GM04503 (cell line): ENCODE results near the gene PHACTR1.

Experiments
- DNase-seq: peaks from one replicate; pipeline ENCODE4 v3.0.0-alpha.2; 2012; ENCODE audit warnings: low read depth

The PHACTR1 gene

GRCh38 chr6:13030396-13030795 lies 313.8 kb downstream of the PHACTR1 start:
- DNase-seq, result no peak

- no peak for DNase-seq
Observed at GRCh38 chr6:13032566-13032965, 316.0 kb downstream of the PHACTR1 start.

- DNase-seq, result no peak
Observed at GRCh38 chr6:13033145-13033544, 316.6 kb downstream of the PHACTR1 start.

GRCh38 chr6:13034316-13034715 lies 317.7 kb downstream of the PHACTR1 start:
- no peak for DNase-seq

- no peak for DNase-seq
Observed at GRCh38 chr6:13035606-13036005, 319.0 kb downstream of the PHACTR1 start.

- no peak for DNase-seq
Observed at GRCh38 chr6:13038315-13038714, 321.7 kb downstream of the PHACTR1 start.

GRCh38 chr6:13038741-13039190 lies 322.2 kb downstream of the PHACTR1 start:
- no peak for DNase-seq

GRCh38 chr6:13044390-13044789 lies 327.8 kb downstream of the PHACTR1 start:
- no peak for DNase-seq

GRCh38 chr6:13044896-13045295 lies 328.3 kb downstream of the PHACTR1 start:
- DNase-seq, result no peak

GRCh38 chr6:13045676-13046075 lies 329.1 kb downstream of the PHACTR1 start:
- DNase-seq, result no peak

GRCh38 chr6:13046084-13046483 lies 329.5 kb downstream of the PHACTR1 start:
- DNase-seq, result no peak

GRCh38 chr6:13048113-13048512 lies 331.5 kb downstream of the PHACTR1 start:
- DNase-seq, result no peak

GRCh38 chr6:13049666-13050254 lies 333.2 kb downstream of the PHACTR1 start:
- DNase-seq, result no peak

- no peak for DNase-seq
Observed at GRCh38 chr6:13053006-13053461, 336.5 kb downstream of the PHACTR1 start.

- DNase-seq, result no peak
Observed at GRCh38 chr6:13058051-13058450, 341.5 kb downstream of the PHACTR1 start.

GRCh38 chr6:13059026-13059425 lies 342.5 kb downstream of the PHACTR1 start:
- no peak for DNase-seq

GRCh38 chr6:13063300-13063918 lies 346.8 kb downstream of the PHACTR1 start:
- no peak for DNase-seq

GRCh38 chr6:13065581-13065980 lies 349.0 kb downstream of the PHACTR1 start:
- DNase-seq, result no peak

GRCh38 chr6:13066050-13066449 lies 349.5 kb downstream of the PHACTR1 start:
- DNase-seq, result no peak

- no peak for DNase-seq
Observed at GRCh38 chr6:13066820-13067219, 350.3 kb downstream of the PHACTR1 start.

- DNase-seq, result no peak
Observed at GRCh38 chr6:13068586-13069210, 352.1 kb downstream of the PHACTR1 start.

- DNase-seq, result no peak
Observed at GRCh38 chr6:13071550-13072345, 355.2 kb downstream of the PHACTR1 start.
